GM12864 (cell line): Measurements from ENCODE around the gene MXRA5.
"Not testable (repeated sequence)": the region's sequence is repeated elsewhere in the genome, so short reads cannot be mapped to it uniquely, and the experiment has no call there.

Experiments
- DNase-seq: peaks from one replicate; pipeline ENCODE4 v3.0.0-alpha.2; 2011; ENCODE audit warnings: low read depth
- H3K4me3 ChIP-seq: 2 replicates; pipeline ENCODE4 v1.5.1; 2011; ENCODE audit warnings: mild to moderate bottlenecking, low read depth, low read length, control low read depth
- CTCF ChIP-seq: IDR thresholded peaks from 2 replicates; pipeline ENCODE4 v1.5.1; 2011; ENCODE audit warnings: low read depth, mild to moderate bottlenecking, moderate library complexity, low read length, control low read depth, inconsistent platforms; ENCODE audit errors: missing control alignments

MXRA5 gene

GRCh38 chrX:3379111-3379510 lies 32.7 kb upstream of the MXRA5 start:
- no peak for TF ChIP-seq CTCF
- no peak overlapping the region for H3K4me3 ChIP-seq
- DNase-seq, result no peak

- DNase-seq, result no peak
- no peak for TF ChIP-seq CTCF
Measured at GRCh38 chrX:3378156-3378555, 31.7 kb upstream of the MXRA5 start.

GRCh38 chrX:3377560-3377959 lies 31.1 kb upstream of the MXRA5 start:
- no peak for DNase-seq
- no peak overlapping the region for H3K4me3 ChIP-seq
- no peak for TF ChIP-seq CTCF

More at GRCh38 chrX:3378156-3378555, 31.7 kb upstream of the MXRA5 start:
- no peak overlapping the region for H3K4me3 ChIP-seq

DNA sequence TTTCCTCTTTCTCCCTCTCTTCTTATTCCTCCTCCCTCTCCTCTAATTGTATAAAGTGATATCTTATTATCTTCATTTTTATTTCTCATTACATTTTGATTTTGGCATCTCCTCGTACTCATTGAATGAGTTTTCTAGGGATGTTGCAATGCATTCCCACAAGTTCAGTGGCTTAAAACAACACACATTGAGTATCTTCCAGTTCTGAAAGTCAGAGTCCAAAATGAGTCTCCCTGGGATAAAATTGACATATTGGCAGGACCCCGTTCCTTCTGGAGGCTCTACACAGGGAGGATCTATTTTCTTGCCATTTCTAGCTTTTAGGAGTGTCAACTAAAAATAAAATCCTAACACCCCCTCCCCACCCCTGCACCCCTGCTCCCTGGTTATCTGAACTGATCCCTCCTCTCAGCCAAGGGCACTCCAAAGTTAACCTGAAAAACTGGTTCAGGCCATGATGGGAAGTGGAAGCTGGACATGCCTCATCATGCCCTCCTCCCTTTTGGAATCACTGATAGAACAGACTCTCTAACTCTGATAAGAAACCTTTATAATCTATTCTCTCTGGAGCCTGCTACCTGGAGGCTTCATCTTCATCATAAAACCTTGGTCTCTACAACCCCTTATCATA lies 29.5 kb upstream of the MXRA5 start:
- not testable (repeated sequence) for H3K4me3 ChIP-seq, DNase-seq

DNA sequence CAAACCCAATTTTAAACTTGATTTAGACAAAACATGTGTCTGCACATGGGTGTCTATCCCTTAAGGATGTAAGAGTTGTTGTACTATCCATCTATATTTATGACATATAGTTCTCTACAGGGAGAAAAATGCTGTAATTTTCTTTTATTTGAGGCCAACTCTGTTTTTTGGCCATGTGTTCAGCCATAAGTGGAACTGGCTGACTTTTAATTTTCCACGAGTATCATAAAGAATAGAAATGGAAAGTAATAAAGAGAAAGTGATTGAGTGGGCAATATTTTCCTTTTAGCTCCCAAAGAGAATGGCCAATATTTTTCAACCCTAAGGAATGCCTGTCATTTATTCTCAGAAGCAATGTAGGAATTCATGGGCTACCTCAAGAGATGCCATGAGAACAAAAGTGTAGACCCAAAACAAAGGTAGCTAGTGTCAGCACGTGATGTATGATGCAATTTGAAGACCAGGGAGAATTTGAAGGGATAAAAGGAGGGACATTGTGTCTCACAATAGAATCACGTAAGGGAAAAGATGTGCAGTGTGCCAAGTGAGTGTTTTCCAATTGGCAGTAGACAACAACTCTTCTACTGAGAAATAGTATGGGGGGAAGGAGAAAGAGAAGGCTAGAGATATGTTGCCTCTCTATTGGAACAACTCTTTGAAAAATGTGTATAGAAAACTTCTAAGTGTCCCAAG lies 27.8 kb upstream of the MXRA5 start:
- no peak overlapping the region for H3K4me3 ChIP-seq
- TF ChIP-seq CTCF, result no peak
- DNase-seq, result no peak

GRCh38 chrX:3371163-3371562 lies 24.7 kb upstream of the MXRA5 start:
- H3K4me3 ChIP-seq, result no peak overlapping the region
- DNase-seq, result no peak
- no peak for TF ChIP-seq CTCF

GRCh38 chrX:3370656-3371055 lies 24.2 kb upstream of the MXRA5 start:
- no peak for TF ChIP-seq CTCF
- DNase-seq, result no peak
- H3K4me3 ChIP-seq, result no peak overlapping the region
